Esophagus muscularis mucosa (tissue), 4 donors: Measurements from ENCODE around the gene SH2D7. TPM values are rescaled to one million over a fixed set of nuclear protein-coding genes. Genes with fewer than 3 reads are reported as not detected.

Source experiments
- DNase-seq: peaks from one replicate; pipeline ENCODE4 v3.0.0-alpha.2; 2017; ENCODE audit errors: extremely low spot score
- H3K27ac ChIP-seq, 4 donors: fragments of 200-600 bp; sonication (generic); replicated peaks in 1 of 4; 1 replicate in 3 of 4; 2 replicates in 1 of 4; pipeline ENCODE4 v1.5.1; 2016 to 2019; ENCODE audit warnings: mild to moderate bottlenecking in 1 of 4
- H3K27me3 ChIP-seq, 4 donors: fragments of 200-600 bp; sonication (generic); one replicate each; pipeline versions ENCODE4 v1.5.1 to v1.6.0; 2016 to 2019
- H3K36me3 ChIP-seq, 4 donors: fragments of 200-600 bp; sonication (generic); one replicate each; pipeline ENCODE4 v1.5.1; 2016 to 2019
- H3K4me1 ChIP-seq, 4 donors: fragments of 200-600 bp; sonication (generic); one replicate each; pipeline ENCODE4 v1.5.1; 2016 to 2019
- H3K4me3 ChIP-seq, 4 donors: fragments of 200-600 bp; sonication (generic); 1 replicate in 2 of 4; 2 replicates in 2 of 4; pipeline ENCODE4 v1.5.1; 2016 to 2019; ENCODE audit warnings: mild to moderate bottlenecking in 4 of 4, moderate library complexity in 1 of 4
- H3K9me3 ChIP-seq, 4 donors: fragments of 200-600 bp; sonication (generic); 1 replicate in 3 of 4; 2 replicates in 1 of 4; pipeline ENCODE4 v1.5.1; 2016 to 2019
- EP300 ChIP-seq: sonication (generic); formaldehyde crosslinking; IDR thresholded peaks from one replicate; pipeline ENCODE4 v1.6.1; 2017; ENCODE audit warnings: antibody characterized with exemption
- POLR2A ChIP-seq: fragments of 450-650 bp; IDR thresholded peaks from one replicate; pipeline ENCODE4 v1.6.1; 2017; ENCODE audit warnings: antibody characterized with exemption, moderate library complexity, mild to moderate bottlenecking, low read depth
- POLR2AphosphoS5 ChIP-seq, 2 donors: sonication (generic); formaldehyde crosslinking; IDR thresholded peaks; one replicate each; pipeline ENCODE4 v1.6.1; 2017; ENCODE audit warnings: antibody characterized with exemption in 2 of 2
- WGBS: methylation state at CpG from one replicate; pipeline ENCODE4 v1.1.5; 2018; 5-methylcytosine and 5-hydroxymethylcytosine counted together
- intact Hi-C: fragments of 100-400 bp; cut with DNase I; formaldehyde crosslinking; loops from one replicate; pipeline ENCODE4 v1.15.1; 2023
- total RNA-seq, 4 donors: library from RNA; depleted of rRNA; stranded (reverse); fragments of >200 nt; gene quantifications; one replicate each; pipeline versions ENCODE4 v1.1.0 to v1.2.1, GENCODE V29; 2016
- TF ChIP-seq, protein P1 (sequence below), 3 experiments: fragments of 200-600 bp in 2 of 3; fragments of 450-650 bp in 1 of 3; sonication (generic) in 2 of 3; IDR thresholded peaks; one replicate each; pipeline ENCODE4 v1.5.1; 2017 to 2019; ENCODE audit warnings: antibody characterized with exemption in 3 of 3, mild to moderate bottlenecking in 2 of 3, moderate library complexity in 1 of 3

Gene SH2D7
- total RNA-seq, 4 donors from 2014 or later, result not detected

DNA sequence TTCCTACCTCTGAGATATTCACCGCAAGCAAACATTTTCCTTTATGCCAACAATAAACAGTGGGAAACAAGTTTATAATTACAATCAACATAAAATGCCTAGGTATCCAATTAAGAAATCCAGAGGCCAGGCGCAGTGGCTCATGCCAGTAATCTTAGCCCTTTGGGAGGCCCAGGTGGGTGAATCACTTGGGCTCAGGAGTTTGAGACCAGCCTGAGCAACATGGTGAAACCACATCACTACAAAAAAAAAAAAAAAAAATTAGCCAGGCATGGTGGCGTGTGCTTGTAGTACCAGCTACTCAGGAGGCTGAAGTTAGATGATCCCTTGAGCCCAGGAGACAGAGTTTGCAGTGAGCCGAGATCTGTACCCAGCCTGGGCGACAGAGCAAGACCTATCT lies 32.1 kb upstream of the SH2D7 start:
- no peak overlapping the region for H3K4me3 ChIP-seq
- H3K36me3 ChIP-seq, result no peaks in the 10 kb centered on the region
- peak overlapping the region in 1 of 4 donors; percentile 15 for H3K27ac ChIP-seq
- intact Hi-C loops, result no loop called here
- no peak for TF ChIP-seq EP300
- TF ChIP-seq, protein P1, sequence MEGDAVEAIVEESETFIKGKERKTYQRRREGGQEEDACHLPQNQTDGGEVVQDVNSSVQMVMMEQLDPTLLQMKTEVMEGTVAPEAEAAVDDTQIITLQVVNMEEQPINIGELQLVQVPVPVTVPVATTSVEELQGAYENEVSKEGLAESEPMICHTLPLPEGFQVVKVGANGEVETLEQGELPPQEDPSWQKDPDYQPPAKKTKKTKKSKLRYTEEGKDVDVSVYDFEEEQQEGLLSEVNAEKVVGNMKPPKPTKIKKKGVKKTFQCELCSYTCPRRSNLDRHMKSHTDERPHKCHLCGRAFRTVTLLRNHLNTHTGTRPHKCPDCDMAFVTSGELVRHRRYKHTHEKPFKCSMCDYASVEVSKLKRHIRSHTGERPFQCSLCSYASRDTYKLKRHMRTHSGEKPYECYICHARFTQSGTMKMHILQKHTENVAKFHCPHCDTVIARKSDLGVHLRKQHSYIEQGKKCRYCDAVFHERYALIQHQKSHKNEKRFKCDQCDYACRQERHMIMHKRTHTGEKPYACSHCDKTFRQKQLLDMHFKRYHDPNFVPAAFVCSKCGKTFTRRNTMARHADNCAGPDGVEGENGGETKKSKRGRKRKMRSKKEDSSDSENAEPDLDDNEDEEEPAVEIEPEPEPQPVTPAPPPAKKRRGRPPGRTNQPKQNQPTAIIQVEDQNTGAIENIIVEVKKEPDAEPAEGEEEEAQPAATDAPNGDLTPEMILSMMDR (IDR thresholded peaks at IDR 0.05), result no peak
- no peak for TF ChIP-seq POLR2AphosphoS5 (IDR thresholded peaks at IDR 0.05)
- TF ChIP-seq POLR2A, result no peak
- WGBS, result 95% methylated on average over 5 of the region's 5 CpGs
- DNase-seq, result no peak
- H3K4me1 ChIP-seq, result peaks cover 78 to 100% (median 96%) of the 10 kb centered on the region in 4 donors
- no peaks in the 10 kb centered on the region for H3K9me3 ChIP-seq
- no peaks in the 10 kb centered on the region for H3K27me3 ChIP-seq

- peaks cover 78 to 100% (median 96%) of the 10 kb centered on the region in 4 donors for H3K4me1 ChIP-seq
- peak overlapping the region; percentile 48 to 52 (median 50) for H3K27ac ChIP-seq
- DNase-seq, result no peak
- no peaks in the 10 kb centered on the region for H3K36me3 ChIP-seq
- intact Hi-C loops, result no loop called here
- 12% methylated on average over 6 of the region's 6 CpGs for WGBS
- peak overlapping the region; percentile 2 to 15 (median 12) for H3K4me3 ChIP-seq
- H3K27me3 ChIP-seq, result no peaks in the 10 kb centered on the region
- no peaks in the 10 kb centered on the region for H3K9me3 ChIP-seq
- no peak for TF ChIP-seq POLR2AphosphoS5 (IDR thresholded peaks at IDR 0.05)
- TF ChIP-seq POLR2A, result no peak
- TF ChIP-seq, protein P1 (IDR thresholded peaks at IDR 0.05), result no peak
- TF ChIP-seq EP300, result no peak
Observed at GRCh38 chr15:78061963-78062427, 30.4 kb upstream of the SH2D7 start.

GRCh38 chr15:78063217-78063616 lies 29.1 kb upstream of the SH2D7 start:
- H3K4me1 ChIP-seq, result peaks cover 79 to 100% (median 97%) of the 10 kb centered on the region in 4 donors
- H3K27me3 ChIP-seq, result no peaks in the 10 kb centered on the region

GRCh38 chr15:78063970-78064385 lies 28.4 kb upstream of the SH2D7 start:
- Histone ChIP-seq H3K4me3 (no peak overlapping the region), H3K36me3 (no peaks in the 10 kb centered on the region), H3K27me3 (no peaks in the 10 kb centered on the region), H3K9me3 (no peaks in the 10 kb centered on the region), H3K27ac (peak overlapping the region; percentile 64 to 85 (median 80)), H3K4me1 (peaks cover 79 to 100% (median 97%) of the 10 kb centered on the region in 4 donors)
- no peak for DNase-seq
- WGBS, result 60% methylated on average over 5 of the region's 5 CpGs
- intact Hi-C loops, result no loop called here
- TF ChIP-seq POLR2AphosphoS5 (IDR thresholded peaks at IDR 0.05) (no peak), EP300 (no peak), POLR2A (no peak)
- TF ChIP-seq, protein P1 (IDR thresholded peaks at IDR 0.05), result no peak

More at GRCh38 chr15:78063217-78063616, 29.1 kb upstream of the SH2D7 start:
- Histone ChIP-seq H3K4me3 (no peak overlapping the region), H3K36me3 (no peaks in the 10 kb centered on the region), H3K27ac (peak overlapping the region; percentile 64 to 85 (median 80)), H3K9me3 (no peaks in the 10 kb centered on the region)
- intact Hi-C loops, result no loop called here
- DNase-seq, result no peak
- TF ChIP-seq POLR2A (no peak), EP300 (no peak), POLR2AphosphoS5 (IDR thresholded peaks at IDR 0.05) (no peak)
- TF ChIP-seq, protein P1 (IDR thresholded peaks at IDR 0.05), result no peak

DNA sequence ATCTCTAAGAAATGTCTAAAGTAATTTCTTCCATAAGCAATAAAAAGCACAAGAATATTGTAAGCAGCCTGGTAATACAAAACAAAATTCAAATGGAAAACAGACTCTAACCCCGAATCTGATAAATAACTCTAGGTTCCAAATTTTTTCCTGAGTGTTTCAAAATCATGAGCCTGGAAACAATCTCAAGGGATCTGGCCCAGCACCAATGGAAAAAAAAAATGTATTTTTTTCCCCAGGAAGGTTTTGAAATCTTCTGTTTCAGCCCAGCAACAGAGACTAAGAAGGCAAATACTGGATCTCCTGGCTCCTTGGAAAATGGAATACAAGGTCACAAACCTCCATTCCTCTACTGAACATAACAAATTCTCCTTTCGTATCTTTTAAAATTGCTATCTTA lies 27.8 kb upstream of the SH2D7 start:
- Histone ChIP-seq H3K4me1 (peaks cover 79 to 100% (median 97%) of the 10 kb centered on the region in 4 donors), H3K27me3 (no peaks in the 10 kb centered on the region), H3K9me3 (no peaks in the 10 kb centered on the region), H3K4me3 (peak overlapping the region in 1 of 4 donors; percentile 6), H3K36me3 (no peaks in the 10 kb centered on the region), H3K27ac (peak overlapping the region; percentile 64 to 85 (median 80))
- intact Hi-C loops, result no loop called here
- TF ChIP-seq, protein P1 (IDR thresholded peaks at IDR 0.05), result no peak
- TF ChIP-seq POLR2A (no peak), POLR2AphosphoS5 (IDR thresholded peaks at IDR 0.05) (no peak), EP300 (no peak)
- no peak for DNase-seq
- 39% methylated on average over 2 of the region's 2 CpGs for WGBS
